ENCODE results near the gene PLCB4. TPM values are rescaled to one million over a fixed set of nuclear protein-coding genes. Genes with fewer than 3 reads are reported as not detected.

PLCB4 gene
- total RNA-seq, 1 experiment from 2014 or later = 12.9 TPM

DNA sequence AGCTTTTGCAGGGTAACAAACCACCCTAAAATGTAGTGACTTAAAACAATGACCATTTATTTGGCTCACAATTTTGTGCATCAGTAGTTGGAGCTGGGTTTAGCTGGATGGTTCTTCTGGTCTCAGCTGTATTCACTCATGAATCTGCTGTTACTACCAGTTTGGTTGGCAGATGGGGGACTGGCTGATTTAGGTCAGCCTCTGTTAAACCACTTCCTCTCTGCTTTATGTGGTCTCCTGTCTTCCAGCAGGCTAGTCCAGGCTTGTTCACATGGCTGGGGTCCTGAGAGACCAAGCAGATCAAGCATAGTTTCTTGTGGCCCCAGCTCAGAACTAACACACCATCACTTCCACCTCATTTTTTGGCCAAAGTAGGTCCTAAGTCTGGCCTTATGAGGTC, 378.3 kb downstream of the PLCB4 start:
- no TSS peak for BruUV-seq (replicated peaks)
- Mint-ChIP-seq H3K4me3 (ENCODE audit: low read depth, unreplicated experiment) (no peak overlapping the region), H3K4me1 (ENCODE audit: low read depth, unreplicated experiment) (no peaks in the 10 kb centered on the region), H3K27me3 (ENCODE audit: unreplicated experiment) (no peaks in the 10 kb centered on the region), H3K36me3 (ENCODE audit: insufficient read depth, unreplicated experiment) (no peaks in the 10 kb centered on the region), H3K27ac (ENCODE audit: unreplicated experiment) (no peak overlapping the region), H3K9me3 (ENCODE audit: low read depth, unreplicated experiment) (no peaks in the 10 kb centered on the region)
- intact Hi-C loops (cut with micrococcal nuclease; ENCODE audit: unreplicated experiment) = no loop called here
- CTCF ChIA-PET = no interaction called here
- no peak for DNase-seq
- TF ChIP-seq, protein P1, sequence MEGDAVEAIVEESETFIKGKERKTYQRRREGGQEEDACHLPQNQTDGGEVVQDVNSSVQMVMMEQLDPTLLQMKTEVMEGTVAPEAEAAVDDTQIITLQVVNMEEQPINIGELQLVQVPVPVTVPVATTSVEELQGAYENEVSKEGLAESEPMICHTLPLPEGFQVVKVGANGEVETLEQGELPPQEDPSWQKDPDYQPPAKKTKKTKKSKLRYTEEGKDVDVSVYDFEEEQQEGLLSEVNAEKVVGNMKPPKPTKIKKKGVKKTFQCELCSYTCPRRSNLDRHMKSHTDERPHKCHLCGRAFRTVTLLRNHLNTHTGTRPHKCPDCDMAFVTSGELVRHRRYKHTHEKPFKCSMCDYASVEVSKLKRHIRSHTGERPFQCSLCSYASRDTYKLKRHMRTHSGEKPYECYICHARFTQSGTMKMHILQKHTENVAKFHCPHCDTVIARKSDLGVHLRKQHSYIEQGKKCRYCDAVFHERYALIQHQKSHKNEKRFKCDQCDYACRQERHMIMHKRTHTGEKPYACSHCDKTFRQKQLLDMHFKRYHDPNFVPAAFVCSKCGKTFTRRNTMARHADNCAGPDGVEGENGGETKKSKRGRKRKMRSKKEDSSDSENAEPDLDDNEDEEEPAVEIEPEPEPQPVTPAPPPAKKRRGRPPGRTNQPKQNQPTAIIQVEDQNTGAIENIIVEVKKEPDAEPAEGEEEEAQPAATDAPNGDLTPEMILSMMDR (IDR thresholded peaks at IDR 0.05; ENCODE audit: unreplicated experiment) = no peak

DNA sequence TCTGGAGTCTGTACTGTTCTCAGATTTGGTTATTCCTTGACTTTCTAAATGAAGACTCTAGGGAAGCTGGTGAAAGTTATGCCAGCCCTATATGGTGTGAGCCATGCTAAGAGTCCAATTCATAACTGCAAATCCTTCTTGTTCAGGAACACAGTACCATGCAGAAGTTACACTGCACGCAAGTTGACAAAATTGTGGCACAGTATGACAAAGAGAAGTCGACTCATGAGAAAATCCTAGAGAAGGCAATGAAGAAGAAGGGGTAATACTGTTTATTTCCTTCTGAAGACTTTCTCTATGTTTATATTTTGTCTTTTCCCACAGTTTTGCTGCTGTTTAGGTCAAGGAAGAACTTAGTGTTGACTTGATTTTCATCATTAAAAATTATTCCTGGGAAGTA, 384.3 kb downstream of the PLCB4 start:
- BruUV-seq (replicated peaks) = no TSS peak
- no peaks in the 10 kb centered on the region for H3K9me3 Mint-ChIP-seq (ENCODE audit: low read depth, unreplicated experiment)

DNA sequence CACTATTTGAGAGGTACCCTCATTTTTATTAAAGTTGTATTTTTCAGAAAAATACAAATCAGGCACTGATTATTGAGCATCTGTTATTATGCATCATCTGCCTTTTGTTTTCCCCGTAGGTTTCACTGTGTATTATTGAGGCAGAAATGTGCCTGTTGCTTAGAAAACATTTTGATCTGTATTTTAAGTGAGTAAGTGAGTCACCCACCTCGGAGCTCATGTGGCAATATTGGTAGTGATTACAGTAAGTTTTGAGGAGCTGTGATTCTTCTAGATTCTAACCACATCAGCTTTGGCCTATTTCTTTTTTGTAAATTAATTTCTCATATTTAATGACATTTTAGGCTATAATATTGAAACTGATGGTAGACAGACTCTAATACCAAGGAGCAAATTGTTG, 385.9 kb downstream of the PLCB4 start:
- no peak for DNase-seq
- TF ChIP-seq, protein P1 (IDR thresholded peaks at IDR 0.05; ENCODE audit: unreplicated experiment) = no peak
- no TSS peak for BruUV-seq (replicated peaks)
- H3K4me1 Mint-ChIP-seq (ENCODE audit: low read depth, unreplicated experiment) = no peaks in the 10 kb centered on the region
- H3K4me3 Mint-ChIP-seq (ENCODE audit: low read depth, unreplicated experiment) = no peak overlapping the region
- H3K36me3 Mint-ChIP-seq (ENCODE audit: insufficient read depth, unreplicated experiment) = no peaks in the 10 kb centered on the region
- no peaks in the 10 kb centered on the region for H3K27me3 Mint-ChIP-seq (ENCODE audit: unreplicated experiment)
- CTCF ChIA-PET = no interaction called here
- intact Hi-C loops (cut with micrococcal nuclease; ENCODE audit: unreplicated experiment) = no loop called here
- no peak overlapping the region for H3K27ac Mint-ChIP-seq (ENCODE audit: unreplicated experiment)
- no peaks in the 10 kb centered on the region for H3K9me3 Mint-ChIP-seq (ENCODE audit: low read depth, unreplicated experiment)

More for the DNA sequence above, 384.3 kb downstream of the PLCB4 start:
- TF ChIP-seq, protein P1 (IDR thresholded peaks at IDR 0.05; ENCODE audit: unreplicated experiment) = no peak
- Mint-ChIP-seq H3K4me1 (ENCODE audit: low read depth, unreplicated experiment) (no peaks in the 10 kb centered on the region), H3K27ac (ENCODE audit: unreplicated experiment) (no peak overlapping the region), H3K27me3 (ENCODE audit: unreplicated experiment) (no peaks in the 10 kb centered on the region), H3K4me3 (ENCODE audit: low read depth, unreplicated experiment) (no peak overlapping the region), H3K36me3 (ENCODE audit: insufficient read depth, unreplicated experiment) (no peaks in the 10 kb centered on the region)
- CTCF ChIA-PET = no interaction called here
- intact Hi-C loops (cut with micrococcal nuclease; ENCODE audit: unreplicated experiment) = no loop called here
- DNase-seq = no peak

DNA sequence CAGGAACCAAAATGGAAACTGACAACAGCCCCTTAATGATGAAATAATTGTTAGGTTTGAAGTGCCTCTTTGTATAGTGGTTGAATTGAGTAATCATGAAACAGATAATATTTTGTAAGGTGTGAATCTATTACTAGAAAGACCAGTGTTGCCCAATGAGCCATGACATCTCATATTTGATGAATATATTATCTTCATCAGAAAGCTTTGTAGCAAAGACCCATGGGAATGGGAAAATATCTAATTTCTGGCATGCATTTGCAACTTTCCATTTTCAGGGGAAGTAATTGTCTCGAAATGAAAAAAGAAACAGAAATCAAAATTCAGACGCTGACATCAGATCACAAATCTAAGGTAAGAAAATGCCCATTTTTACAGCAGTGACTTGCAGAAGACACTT, 388.2 kb downstream of the PLCB4 start:
- CTCF ChIA-PET = interaction anchor here (0.6 kb wide), 1 partner anchor 952 kb away, joined by 4 read pairs; no protein-coding TSS in a partner anchor
- no peak for DNase-seq
- Mint-ChIP-seq H3K27me3 (ENCODE audit: unreplicated experiment) (no peaks in the 10 kb centered on the region), H3K4me1 (ENCODE audit: low read depth, unreplicated experiment) (no peaks in the 10 kb centered on the region), H3K9me3 (ENCODE audit: low read depth, unreplicated experiment) (no peaks in the 10 kb centered on the region), H3K27ac (ENCODE audit: unreplicated experiment) (no peak overlapping the region), H3K4me3 (ENCODE audit: low read depth, unreplicated experiment) (no peak overlapping the region), H3K36me3 (ENCODE audit: insufficient read depth, unreplicated experiment) (no peaks in the 10 kb centered on the region)
- TF ChIP-seq, protein P1 (IDR thresholded peaks at IDR 0.05; ENCODE audit: unreplicated experiment) = no peak
- intact Hi-C loops (cut with micrococcal nuclease; ENCODE audit: unreplicated experiment) = loop anchor here (2.0 kb wide), 1 partner anchor 48 kb away; no protein-coding TSS in a partner anchor
- no TSS peak for BruUV-seq (replicated peaks)
